Mammary epithelial cell (primary cell): ENCODE results near the gene ZNF316.

Experiments
- CTCF ChIP-seq, 2 donors: IDR thresholded peaks in 1 of 2; conservative IDR thresholded peaks in 1 of 2; 2 replicates each; pipeline ENCODE4 v1.5.1; 2011 to 2012; ENCODE audit warnings: inconsistent platforms in 2 of 2, low read length in 2 of 2, mild to moderate bottlenecking in 2 of 2, control low read depth in 1 of 2, low read depth in 1 of 2; ENCODE audit not compliant: insufficient read depth in 1 of 2; ENCODE audit errors: extremely low read depth in 1 of 2
- EZH2 ChIP-seq: IDR thresholded peaks from 2 replicates; pipeline ENCODE4 v1.6.1; 2012; ENCODE audit warnings: low read length, inconsistent platforms, borderline replicate concordance

- no peak for TF ChIP-seq CTCF (conservative IDR thresholded peaks at IDR 0.05 in 1 of 2, IDR thresholded peaks at IDR 0.05 in 1 of 2; ENCODE audit: extremely low read depth in 1 of 2, insufficient read depth in 1 of 2, low read depth in 1 of 2, low read length in 2 of 2)
- no peak for TF ChIP-seq EZH2
Observed at GRCh38 chr7:6604458-6604857, 32.7 kb upstream of the ZNF316 start.
